Thymus (tissue), 14 donors: ENCODE results near the gene MAP7. TPM values are rescaled to one million over a fixed set of nuclear protein-coding genes. Genes with fewer than 3 reads are reported as not detected.
A peak's percentile ranks its signal among the peaks of the same experiment; 100 is the strongest.
"Not testable (repeated sequence)": the region's sequence is repeated elsewhere in the genome, so short reads cannot be mapped to it uniquely, and the experiment has no call there.

Experiments used
- DNase-seq, 9 donors: peaks; one replicate each; pipeline ENCODE4 v3.0.0-alpha.2; 2013; ENCODE audit warnings: low spot score in 9 of 9, low read depth in 6 of 9, missing footprints in 1 of 9
- H3K27ac ChIP-seq, 2 donors: one replicate each; pipeline ENCODE4 v1.5.1; 2013; ENCODE audit warnings: control low read depth in 1 of 2, low read depth in 1 of 2, low read length in 1 of 2, mild to moderate bottlenecking in 1 of 2, moderate library complexity in 1 of 2
- H3K27me3 ChIP-seq, 2 donors: one replicate each; pipeline ENCODE4 v1.5.1; 2013; ENCODE audit warnings: low read length in 1 of 2; ENCODE audit not compliant: control insufficient read depth in 2 of 2, insufficient read depth in 1 of 2
- H3K36me3 ChIP-seq, 2 donors: one replicate each; pipeline ENCODE4 v1.5.1; 2013; ENCODE audit warnings: low read length in 1 of 2, mild to moderate bottlenecking in 1 of 2, moderate library complexity in 1 of 2; ENCODE audit not compliant: control insufficient read depth in 2 of 2, insufficient read depth in 2 of 2
- H3K4me1 ChIP-seq, 2 donors: one replicate each; pipeline ENCODE4 v1.5.1; 2013; ENCODE audit warnings: low read length in 2 of 2; ENCODE audit not compliant: control insufficient read depth in 2 of 2, insufficient read depth in 2 of 2
- H3K4me3 ChIP-seq, 2 donors: one replicate each; pipeline ENCODE4 v1.5.1; 2013; ENCODE audit warnings: low read length in 2 of 2, control low read depth in 1 of 2, mild to moderate bottlenecking in 1 of 2
- H3K9me3 ChIP-seq, 2 donors: one replicate each; pipeline ENCODE4 v1.5.1; 2013; ENCODE audit warnings: low read length in 1 of 2, mild to moderate bottlenecking in 1 of 2; ENCODE audit not compliant: control insufficient read depth in 2 of 2, insufficient read depth in 1 of 2
- WGBS: extraction: QIAGEN DNeasy Blood & Tissue Kit; methylation state at CpG from one replicate; pipeline ENCODE4 v1.1.7; 2013; 5-methylcytosine and 5-hydroxymethylcytosine counted together
- long read RNA-seq, 10 donors: transcript quantifications; one replicate each; lab custom pipeline, GENCODE V29; 2026
- polyA plus RNA-seq: library from polyadenylated mRNA; stranded (reverse); fragments of 200-250 nt; gene quantifications from one replicate; pipeline ENCODE4 v1.2.3, GENCODE V29; 2013
- total RNA-seq: library from RNA; stranded (reverse); fragments of 120-200 nt; gene quantifications from one replicate; pipeline ENCODE4 v1.2.4, GENCODE V29; 2013
- donor health status: healthy.

The MAP7 gene
- total RNA-seq (2.5 TPM), polyA plus RNA-seq (7.8 TPM)
- long read RNA-seq, donor 1 = 0 reads
- long read RNA-seq, donor 2 = 0 reads
- long read RNA-seq, donor 3 = 0 reads
- long read RNA-seq, donor 4 = 0 reads
- long read RNA-seq, donor 5, partial matches to known transcripts = 13 of 13 reads
- long read RNA-seq, donor 5, other reads (novel, unspliced or antisense) = 0 of 13 reads
- long read RNA-seq, donor 6 = 0 reads
- long read RNA-seq, donor 7 = 0 reads
- long read RNA-seq, donor 8 = 0 reads
- long read RNA-seq, donor 9 = 0 reads
- long read RNA-seq, donor 10 = 0 reads

DNA sequence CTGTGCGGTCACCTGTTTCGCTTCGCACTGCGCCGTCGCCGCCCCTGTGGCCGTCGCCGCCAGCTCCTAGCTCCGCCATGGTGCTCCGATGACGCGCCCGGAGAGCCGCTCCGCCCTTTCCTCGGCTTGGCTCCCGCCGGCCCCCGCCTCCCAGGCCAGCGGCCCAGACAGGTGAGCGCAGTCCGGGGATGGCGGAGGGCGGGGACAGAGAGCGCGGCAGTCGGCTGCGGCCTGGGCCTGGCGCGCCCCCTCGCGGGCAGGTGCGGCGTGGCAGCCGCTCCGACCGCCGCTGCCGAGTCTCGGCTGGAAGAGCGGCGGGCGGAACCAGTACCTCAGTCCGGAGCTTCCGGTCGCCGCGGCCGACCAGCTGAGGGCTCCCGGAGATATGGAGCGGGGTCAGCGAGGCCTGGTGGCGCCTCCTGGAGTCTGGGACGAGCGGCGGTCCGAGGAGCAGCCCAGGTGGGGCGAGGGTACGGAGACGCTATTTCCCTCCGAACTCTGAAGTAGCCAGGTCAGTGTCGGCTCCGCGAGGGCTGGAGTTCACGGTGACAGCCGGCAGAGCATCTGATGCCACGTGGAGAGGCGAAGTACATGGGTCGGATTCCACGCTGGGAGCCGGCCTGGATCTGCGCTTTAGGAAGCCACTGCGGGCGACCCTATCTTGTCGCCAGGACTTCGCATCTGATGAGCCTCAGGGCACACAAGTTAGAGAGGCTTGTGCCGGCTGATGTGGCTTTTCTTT lies at the start of gene MAP7:
Gene MAP7, minus strand, starts transcription at position 93 of the 742 bp plus-strand sequence. Its CDS starts 14 bp downstream, at position 79.
- H3K9me3 ChIP-seq = no peaks in the 10 kb centered on the region
- 2% methylated on average over 79 of the region's 79 CpGs for WGBS
- H3K27ac ChIP-seq = peak within 1 kb of the TSS in 1 of 2 donors; percentile 36
- peak within 1 kb of the TSS; percentile 29 to 49 for H3K4me3 ChIP-seq
- H3K27me3 ChIP-seq = peaks cover 19 to 34% of the 10 kb centered on the region in 2 donors
- DNase-seq = peak in 3 of 9 donors; percentile 34 to 50 (median 39)
- H3K4me1 ChIP-seq = peaks cover 10 to 11% of the 10 kb centered on the region in 2 donors
- no peaks in the 10 kb centered on the region for H3K36me3 ChIP-seq

DNA sequence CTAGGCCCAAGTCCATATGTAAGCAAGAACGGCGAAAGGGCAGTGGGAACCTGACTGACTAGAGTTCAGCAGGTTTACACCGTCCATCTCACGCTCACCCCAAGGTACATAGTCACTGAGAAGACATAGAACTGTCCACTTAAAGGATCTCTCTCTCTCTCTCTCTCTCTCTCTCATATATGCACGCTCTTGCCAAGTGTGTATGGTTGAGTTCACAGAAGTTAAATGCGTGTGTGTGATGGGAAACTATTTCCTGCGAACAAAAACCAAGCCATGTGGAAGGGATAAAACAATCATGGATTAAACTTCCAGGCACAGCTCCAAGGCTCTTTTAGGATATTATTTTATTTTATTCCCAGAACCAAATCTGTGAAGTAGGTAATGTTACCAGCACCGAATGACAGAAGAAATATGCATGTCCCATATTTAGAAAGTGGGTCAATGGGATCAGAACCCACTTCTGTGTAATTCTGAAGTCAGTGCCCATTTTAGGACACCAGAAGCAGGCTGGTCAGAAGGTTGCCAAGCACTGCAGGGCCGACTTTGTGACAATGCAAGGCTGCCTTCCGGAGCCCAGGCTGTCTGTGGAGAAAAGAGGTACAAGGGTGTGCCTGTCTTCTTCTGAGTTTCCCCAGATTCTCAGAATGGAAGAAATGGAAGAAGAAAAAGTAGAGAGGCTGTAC lies 49.2 kb upstream of the MAP7 start:
- no peak for DNase-seq
- 94% methylated on average over 10 of the region's 10 CpGs for WGBS
- H3K27ac ChIP-seq = no peak overlapping the region
- no peaks in the 10 kb centered on the region for H3K27me3 ChIP-seq
- no peaks in the 10 kb centered on the region for H3K4me1 ChIP-seq
- H3K9me3 ChIP-seq = no peaks in the 10 kb centered on the region
- H3K36me3 ChIP-seq = peaks cover 0 to 5% of the 10 kb centered on the region in 2 donors
- no peak overlapping the region for H3K4me3 ChIP-seq

DNA sequence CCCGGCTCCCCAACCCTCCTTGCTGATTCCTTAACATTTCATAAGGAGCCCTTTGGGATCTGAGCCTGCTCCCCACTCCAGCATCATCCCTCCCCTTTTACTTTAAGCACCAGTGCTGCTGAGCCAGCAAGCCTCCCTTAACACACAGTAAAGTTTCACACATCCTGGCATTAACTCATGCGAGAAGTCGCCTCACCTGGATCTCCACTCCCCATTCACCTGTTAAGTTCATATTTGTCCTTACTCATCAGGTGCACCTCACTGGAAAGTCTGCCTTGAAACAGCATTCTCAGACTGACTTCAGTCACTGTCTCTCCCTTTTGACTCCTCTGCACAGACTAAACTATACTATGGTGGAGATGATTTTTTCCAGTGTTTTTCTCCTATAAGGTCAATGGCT lies 47.8 kb upstream of the MAP7 start:
- WGBS = 98% methylated on average over 3 of the region's 3 CpGs
- DNase-seq = no peak
- Histone ChIP-seq H3K27me3 (no peaks in the 10 kb centered on the region), H3K4me1 (peaks cover 0 to 6% of the 10 kb centered on the region in 2 donors), H3K27ac (no peak overlapping the region), H3K36me3 (no peaks in the 10 kb centered on the region), H3K4me3 (no peak overlapping the region), H3K9me3 (no peaks in the 10 kb centered on the region)

DNA sequence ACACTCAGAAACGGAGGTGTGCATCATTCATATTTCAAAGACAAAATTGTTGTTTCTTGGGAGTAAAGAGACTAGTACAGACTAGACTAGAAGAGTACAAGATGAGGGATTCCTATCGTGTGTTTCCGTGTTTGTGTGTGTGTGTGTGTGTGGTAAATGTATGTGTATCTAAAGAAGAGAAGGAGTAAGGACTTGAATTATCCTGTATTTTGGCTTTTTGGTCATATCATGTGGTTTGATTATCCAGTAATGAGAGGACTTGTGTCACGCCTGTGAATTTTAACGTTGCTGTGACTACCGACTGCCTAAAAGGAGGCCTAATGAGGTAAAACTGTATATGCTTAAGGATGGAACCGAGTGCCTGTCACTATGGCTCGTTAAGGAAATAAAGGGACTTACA lies 44.4 kb upstream of the MAP7 start:
- H3K9me3 ChIP-seq = no peaks in the 10 kb centered on the region
- no peak overlapping the region for H3K27ac ChIP-seq
- H3K27me3 ChIP-seq = no peaks in the 10 kb centered on the region
- H3K36me3 ChIP-seq = peaks cover 4 to 8% of the 10 kb centered on the region in 2 donors
- H3K4me3 ChIP-seq = no peak overlapping the region
- H3K4me1 ChIP-seq = peaks cover 0 to 6% of the 10 kb centered on the region in 2 donors
- 98% methylated on average over 8 of the region's 8 CpGs for WGBS
- DNase-seq = no peak

DNA sequence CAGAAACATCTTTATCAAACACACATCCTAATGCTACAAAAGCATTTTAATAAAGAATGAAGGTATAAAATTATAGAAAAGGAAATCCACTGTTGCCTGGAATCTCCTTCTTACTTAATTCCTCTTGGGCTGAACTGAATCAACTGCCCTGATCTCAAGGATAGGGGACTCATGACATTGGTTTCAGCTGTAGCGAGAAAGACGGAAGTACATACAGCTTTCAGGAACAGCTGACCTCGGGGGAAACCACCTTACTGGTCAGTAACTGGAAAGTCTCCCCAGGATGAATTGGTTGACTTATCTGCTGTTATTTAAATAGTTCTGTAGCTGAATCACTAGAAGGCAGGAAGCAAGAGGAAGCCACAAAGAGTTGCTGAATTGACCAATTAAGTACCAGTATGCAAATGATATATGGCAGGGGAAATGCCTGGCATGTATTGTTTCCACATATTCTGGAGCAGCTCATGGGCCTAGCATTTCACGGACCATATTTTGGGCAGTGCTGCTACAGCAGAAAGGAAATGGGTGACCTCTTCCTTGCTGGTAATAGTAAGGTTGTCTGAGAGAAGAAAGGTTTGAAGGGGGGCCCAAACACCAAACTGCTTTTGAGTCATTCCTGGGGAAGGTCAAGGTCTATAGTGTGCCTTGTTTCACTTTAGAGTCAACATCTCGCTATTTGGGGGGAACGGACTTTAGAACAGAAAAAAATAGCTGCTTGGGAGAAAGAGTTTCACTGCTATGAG lies 43.7 kb upstream of the MAP7 start:
- peaks cover 4 to 11% of the 10 kb centered on the region in 2 donors for H3K36me3 ChIP-seq
- whole genome bisulfite sequencing = 43% methylated on average over 6 of the region's 6 CpGs
- peak overlapping the region in 1 of 2 donors; percentile 36 for H3K27ac ChIP-seq
- H3K4me1 ChIP-seq = peaks cover 0 to 6% of the 10 kb centered on the region in 2 donors
- H3K4me3 ChIP-seq = no peak overlapping the region
- DNase-seq = peak in 7 of 9 donors; percentile 19 to 67 (median 29)
- no peaks in the 10 kb centered on the region for H3K27me3 ChIP-seq
- H3K9me3 ChIP-seq = no peaks in the 10 kb centered on the region

DNA sequence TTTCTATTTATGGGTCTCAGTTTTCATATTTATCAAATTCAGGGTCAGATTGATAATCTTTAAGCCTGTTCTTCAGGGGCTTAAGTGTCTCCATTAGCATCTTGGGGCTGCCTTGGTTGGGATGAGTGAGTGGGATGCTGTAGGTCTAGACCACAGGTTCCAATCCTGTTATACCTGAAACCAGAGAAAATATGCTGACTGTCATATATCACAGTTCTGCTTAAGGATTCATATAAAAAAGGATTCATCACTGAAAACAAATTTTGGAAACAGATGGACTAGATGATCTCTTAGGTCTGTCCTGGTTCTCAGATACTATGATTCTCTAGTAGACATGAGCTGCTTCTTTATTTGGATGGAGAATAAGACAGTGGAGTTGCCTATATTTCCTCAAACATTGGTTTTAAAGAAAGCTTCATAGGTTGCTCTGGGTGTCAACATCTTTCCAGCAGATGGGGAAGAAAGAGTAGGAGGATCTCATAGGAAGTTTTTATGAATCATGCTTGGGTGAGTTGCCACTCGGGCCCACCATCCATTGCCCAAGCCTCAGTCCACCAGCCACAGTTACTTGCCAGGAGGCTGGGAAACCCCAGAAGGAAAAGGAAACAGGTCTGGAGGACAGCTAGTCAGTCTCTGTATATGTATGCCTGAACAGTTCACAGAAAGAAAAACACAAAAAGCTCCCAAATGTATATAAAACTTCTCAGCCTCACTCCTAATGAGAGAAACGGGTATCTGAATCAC lies 42.9 kb upstream of the MAP7 start:
- Histone ChIP-seq H3K4me1 (peaks cover 0 to 6% of the 10 kb centered on the region in 2 donors), H3K27ac (no peak overlapping the region), H3K27me3 (no peaks in the 10 kb centered on the region), H3K4me3 (no peak overlapping the region), H3K36me3 (peaks cover 4 to 11% of the 10 kb centered on the region in 2 donors), H3K9me3 (no peaks in the 10 kb centered on the region)
- 83% methylated on average over 2 of the region's 2 CpGs for WGBS
- no peak for DNase-seq

DNA sequence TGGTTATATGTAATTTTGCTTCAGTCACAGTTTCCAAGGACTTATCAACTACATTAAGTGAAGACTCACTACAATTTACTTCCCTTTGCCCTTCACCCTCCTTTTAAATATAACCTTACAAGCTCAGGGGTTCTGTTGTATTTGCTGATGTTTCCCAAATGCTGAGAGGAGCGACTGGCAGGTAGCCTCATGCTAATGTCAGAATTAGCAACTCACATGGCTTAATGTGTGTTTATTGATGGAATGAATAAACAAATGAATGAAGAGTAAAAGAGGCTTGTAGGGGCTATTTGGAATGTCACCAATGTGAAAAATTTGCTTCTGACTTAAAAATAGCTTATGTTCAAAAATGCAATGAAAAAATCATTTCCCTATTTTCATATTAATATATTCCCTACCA lies 41.4 kb upstream of the MAP7 start:
- no peaks in the 10 kb centered on the region for H3K27me3 ChIP-seq
- no peaks in the 10 kb centered on the region for H3K9me3 ChIP-seq
- no peak for DNase-seq
- WGBS = 97% methylated on average over 1 of the region's 1 CpG
- no peak overlapping the region for H3K4me3 ChIP-seq
- peaks cover 0 to 6% of the 10 kb centered on the region in 2 donors for H3K4me1 ChIP-seq
- peaks cover 4 to 11% of the 10 kb centered on the region in 2 donors for H3K36me3 ChIP-seq
- no peak overlapping the region for H3K27ac ChIP-seq

DNA sequence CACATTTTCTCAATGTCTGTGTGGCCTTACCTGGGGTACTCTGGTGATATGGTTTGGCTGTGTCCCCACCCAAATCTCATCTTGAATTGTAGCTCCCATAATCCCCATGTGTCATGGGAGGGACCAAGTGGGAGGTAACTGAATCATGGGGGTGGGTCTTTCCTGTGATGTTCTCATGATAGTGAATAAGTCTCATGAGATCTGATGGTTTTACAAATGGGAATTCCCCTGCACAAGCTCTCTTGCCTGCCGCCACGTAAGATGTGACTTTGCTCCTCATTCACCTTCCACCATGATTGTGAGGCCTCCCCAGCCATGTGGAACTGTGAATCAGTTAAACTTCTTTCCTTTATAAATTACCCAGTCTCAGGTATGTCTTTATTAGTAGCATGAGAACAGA lies 40.6 kb upstream of the MAP7 start:
- not testable (repeated sequence) for H3K4me1 ChIP-seq, H3K27ac ChIP-seq, H3K9me3 ChIP-seq, DNase-seq, H3K27me3 ChIP-seq, H3K4me3 ChIP-seq
- whole genome bisulfite sequencing = 97% methylated on average over 2 of the region's 2 CpGs
- H3K36me3 ChIP-seq = peaks cover 4 to 11% of the 10 kb centered on the region in 2 donors
